SK-N-SH treated with all-trans-retinoic acid at 6 μM for 48 hours (cell line): ENCODE measurements around the gene CEMIP.

ENCODE experiments used
- ATAC-seq: fragments of 200-7000 bp; cut with Tn5 transposase; 3 replicates; pipeline ENCODE4 v1.9.1; 2020; ENCODE audit warnings: mild to moderate bottlenecking, moderate library complexity
- ARNTL ChIP-seq: fragments of 450-650 bp; formaldehyde crosslinking; IDR thresholded peaks from 2 replicates; pipeline ENCODE4 v1.5.0; 2020; ENCODE audit warnings: low read depth, mild to moderate bottlenecking, moderate library complexity, borderline replicate concordance
- BACH2 ChIP-seq: fragments of 250-450 bp; sonication (Bioruptor Pico); IDR thresholded peaks from 2 replicates; pipeline ENCODE4 v1.9.0; 2021; ENCODE audit warnings: mild to moderate bottlenecking, borderline replicate concordance
- CREB5 ChIP-seq: fragments of 250-450 bp; sonication (Bioruptor Pico); IDR thresholded peaks from 2 replicates; pipeline ENCODE4 v1.5.1; 2020; ENCODE audit warnings: low read depth, mild to moderate bottlenecking, moderate library complexity
- CSDC2 ChIP-seq: fragments of 250-450 bp; sonication (Bioruptor Pico); IDR thresholded peaks from 2 replicates; pipeline ENCODE4 v1.5.0; 2020; ENCODE audit warnings: mild to moderate bottlenecking, moderate library complexity
- CSRNP3 ChIP-seq: fragments of 250-450 bp; sonication (Bioruptor Pico); IDR thresholded peaks from 2 replicates; pipeline ENCODE4 v1.5.1; 2021; ENCODE audit warnings: mild to moderate bottlenecking, moderate library complexity
- ESRRG ChIP-seq: fragments of 250-450 bp; sonication (Bioruptor Pico); IDR thresholded peaks from 2 replicates; pipeline ENCODE4 v1.6.1; 2021; ENCODE audit warnings: mild to moderate bottlenecking
- GLIS3 ChIP-seq: fragments of 250-450 bp; sonication (Bioruptor Pico); IDR thresholded peaks from 2 replicates; pipeline ENCODE4 v1.5.0; 2020; ENCODE audit warnings: mild to moderate bottlenecking, moderate library complexity
- ISL1 ChIP-seq: fragments of 250-450 bp; sonication (Bioruptor Pico); IDR thresholded peaks from 2 replicates; pipeline ENCODE4 v2.1.2; 2022; ENCODE audit warnings: mild to moderate bottlenecking, moderate library complexity
- OSR1 ChIP-seq: fragments of 250-450 bp; sonication (Bioruptor Pico); IDR thresholded peaks from 2 replicates; pipeline ENCODE4 v1.8.0; 2022; ENCODE audit warnings: moderate library complexity, mild to moderate bottlenecking, inconsistent platforms
- PATZ1 ChIP-seq: fragments of 250-450 bp; sonication (Bioruptor Pico); IDR thresholded peaks from 2 replicates; pipeline ENCODE4 v1.8.0; 2020; ENCODE audit warnings: mild to moderate bottlenecking, moderate library complexity, borderline replicate concordance
- POU6F1 ChIP-seq: fragments of 250-450 bp; sonication (Bioruptor Pico); IDR thresholded peaks from 2 replicates; pipeline ENCODE4 v1.8.0; 2021; ENCODE audit warnings: low read depth, mild to moderate bottlenecking, moderate library complexity, borderline replicate concordance
- PPARA ChIP-seq: fragments of 250-450 bp; sonication (Bioruptor Pico); IDR thresholded peaks from 2 replicates; pipeline ENCODE4 v1.5.0; 2020; ENCODE audit warnings: mild to moderate bottlenecking, borderline replicate concordance
- RARB ChIP-seq: fragments of 250-450 bp; sonication (Bioruptor Pico); IDR thresholded peaks from 2 replicates; pipeline ENCODE4 v1.8.0; 2021; ENCODE audit warnings: mild to moderate bottlenecking, moderate library complexity
- SNAI2 ChIP-seq: fragments of 250-450 bp; sonication (Bioruptor Pico); IDR thresholded peaks from 2 replicates; pipeline ENCODE4 v1.5.0; 2020; ENCODE audit warnings: mild to moderate bottlenecking, moderate library complexity
- TCF4 ChIP-seq: fragments of 250-450 bp; sonication (Bioruptor Pico); IDR thresholded peaks from 2 replicates; pipeline ENCODE4 v1.8.0; 2021; ENCODE audit warnings: mild to moderate bottlenecking, moderate library complexity, borderline replicate concordance
- TOX ChIP-seq: fragments of 250-450 bp; sonication (Bioruptor Pico); IDR thresholded peaks from 2 replicates; pipeline ENCODE4 v1.8.0; 2021; ENCODE audit warnings: mild to moderate bottlenecking, moderate library complexity, borderline replicate concordance
- TSHZ2 ChIP-seq: fragments of 250-450 bp; sonication (Bioruptor Pico); IDR thresholded peaks from 2 replicates; pipeline ENCODE4 v1.5.0; 2020; ENCODE audit warnings: mild to moderate bottlenecking, moderate library complexity
- ZFP3 ChIP-seq: fragments of 250-450 bp; sonication (Bioruptor Pico); IDR thresholded peaks from 2 replicates; pipeline ENCODE4 v1.5.0; 2020; ENCODE audit warnings: mild to moderate bottlenecking, moderate library complexity
- ZFP30 ChIP-seq: fragments of 450-650 bp; formaldehyde crosslinking; IDR thresholded peaks from 2 replicates; pipeline ENCODE4 v1.5.0; 2022; ENCODE audit warnings: mild to moderate bottlenecking, moderate library complexity
- ZNF565 ChIP-seq: fragments of 450-650 bp; formaldehyde crosslinking; conservative IDR thresholded peaks from 2 replicates; pipeline ENCODE4 v1.5.0; 2020; ENCODE audit warnings: low read depth, mild to moderate bottlenecking, moderate library complexity
- ZNF70 ChIP-seq: fragments of 450-650 bp; formaldehyde crosslinking; IDR thresholded peaks from 2 replicates; pipeline ENCODE4 v1.5.0; 2020; ENCODE audit warnings: mild to moderate bottlenecking, moderate library complexity
- ZNF8 ChIP-seq: fragments of 450-650 bp; formaldehyde crosslinking; IDR thresholded peaks from 2 replicates; pipeline ENCODE4 v1.5.0; 2020; ENCODE audit warnings: mild to moderate bottlenecking, moderate library complexity

CEMIP gene

GRCh38 chr15:80850941-80851451 lies 71.8 kb downstream of the CEMIP start (continued):
- no peak for TF ChIP-seq ZNF565
- no peak for TF ChIP-seq BACH2
- no peak for TF ChIP-seq TCF4 (CRISPR knock-in tag)
- TF ChIP-seq SNAI2 (CRISPR knock-in tag): no peak
- no peak for TF ChIP-seq PATZ1
- no peak for TF ChIP-seq PPARA (CRISPR knock-in tag)

- no peak for ATAC-seq
- TF ChIP-seq ZFP3 (no peak), ESRRG (CRISPR knock-in tag) (no peak), PPARA (CRISPR knock-in tag) (no peak), SNAI2 (CRISPR knock-in tag) (no peak), CREB5 (CRISPR knock-in tag) (no peak), TOX (CRISPR knock-in tag) (no peak), TCF4 (CRISPR knock-in tag) (no peak), ISL1 (CRISPR knock-in tag) (no peak), ZNF565 (no peak), ZNF70 (CRISPR knock-in tag) (no peak), OSR1 (no peak), CSDC2 (CRISPR knock-in tag) (no peak), CSRNP3 (CRISPR knock-in tag) (no peak), ARNTL (CRISPR knock-in tag) (no peak), RARB (CRISPR knock-in tag) (no peak), ZNF8 (CRISPR knock-in tag) (no peak), GLIS3 (CRISPR knock-in tag) (no peak), BACH2 (no peak), ZFP30 (no peak)
Measured at GRCh38 chr15:80852676-80853075, 73.5 kb downstream of the CEMIP start.

- TF ChIP-seq ESRRG (CRISPR knock-in tag) (no peak), ZNF8 (CRISPR knock-in tag) (no peak), SNAI2 (CRISPR knock-in tag) (no peak), CSDC2 (CRISPR knock-in tag) (no peak), ZNF565 (no peak), CREB5 (CRISPR knock-in tag) (no peak), ARNTL (CRISPR knock-in tag) (no peak), RARB (CRISPR knock-in tag) (no peak), CSRNP3 (CRISPR knock-in tag) (no peak), BACH2 (no peak), TCF4 (CRISPR knock-in tag) (no peak), TSHZ2 (CRISPR knock-in tag) (no peak), GLIS3 (CRISPR knock-in tag) (no peak), POU6F1 (CRISPR knock-in tag) (no peak), ISL1 (CRISPR knock-in tag) (no peak), PATZ1 (no peak), ZNF70 (CRISPR knock-in tag) (no peak)
- no peak for ATAC-seq
Measured at GRCh38 chr15:80854104-80854503, 74.9 kb downstream of the CEMIP start.
